ENCODE measurements around the gene NAT8L. TPM values are rescaled to one million over a fixed set of nuclear protein-coding genes. Genes with fewer than 3 reads are reported as not detected.

NAT8L gene
- total and polyA plus RNA-seq, 2 of the 13 experiments (the other 11 are each of a cell fraction or from before 2014, with no cell fraction given) = 2.2 to 3.3 TPM

DNA sequence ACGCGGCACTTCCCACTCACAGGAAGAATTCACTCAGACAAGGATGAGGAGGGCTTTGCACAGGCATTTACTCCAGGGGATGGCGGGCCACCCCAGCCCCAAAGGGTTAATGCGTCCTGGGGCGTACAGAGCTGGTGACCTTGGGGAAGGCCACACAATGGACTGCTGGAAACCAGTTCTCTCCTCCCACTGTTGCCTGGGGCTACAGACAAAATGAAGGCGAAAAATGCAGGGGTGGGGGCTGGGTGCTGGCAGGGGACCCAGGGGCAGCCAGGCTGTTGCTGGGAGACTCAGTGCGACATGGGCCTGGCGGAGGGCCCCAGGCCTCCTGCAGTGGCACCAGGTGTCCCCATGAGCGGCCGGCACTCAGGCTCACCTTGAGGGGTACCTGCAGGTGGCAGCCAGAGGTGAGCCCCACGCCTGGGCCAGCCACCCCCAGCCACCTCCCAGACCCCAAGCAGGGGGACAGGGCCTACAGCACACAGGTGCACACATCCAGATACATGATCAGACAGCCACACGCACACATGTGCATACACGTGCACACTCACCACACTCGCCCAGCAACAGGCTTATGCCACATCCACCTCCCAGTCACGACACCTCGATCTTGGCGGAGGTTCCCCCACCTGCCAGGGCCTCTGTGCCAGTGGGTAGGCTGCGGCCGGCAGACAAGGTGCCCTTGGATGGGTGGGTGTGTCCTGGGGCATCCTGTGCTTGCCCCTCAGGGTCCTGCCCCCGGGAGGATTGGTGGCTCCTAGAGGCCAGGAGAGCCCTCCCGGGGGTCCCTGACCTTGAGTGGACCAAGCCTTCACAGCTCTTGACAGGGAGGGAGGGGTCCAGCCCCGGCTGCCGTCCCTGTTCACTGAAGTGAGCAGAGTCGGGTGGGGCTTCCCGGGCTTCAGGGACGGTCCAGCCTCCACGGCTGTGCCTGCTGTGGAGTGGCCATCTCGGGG, 13.1 kb downstream of the NAT8L start (continued):
- TF ChIP-seq, protein P1, sequence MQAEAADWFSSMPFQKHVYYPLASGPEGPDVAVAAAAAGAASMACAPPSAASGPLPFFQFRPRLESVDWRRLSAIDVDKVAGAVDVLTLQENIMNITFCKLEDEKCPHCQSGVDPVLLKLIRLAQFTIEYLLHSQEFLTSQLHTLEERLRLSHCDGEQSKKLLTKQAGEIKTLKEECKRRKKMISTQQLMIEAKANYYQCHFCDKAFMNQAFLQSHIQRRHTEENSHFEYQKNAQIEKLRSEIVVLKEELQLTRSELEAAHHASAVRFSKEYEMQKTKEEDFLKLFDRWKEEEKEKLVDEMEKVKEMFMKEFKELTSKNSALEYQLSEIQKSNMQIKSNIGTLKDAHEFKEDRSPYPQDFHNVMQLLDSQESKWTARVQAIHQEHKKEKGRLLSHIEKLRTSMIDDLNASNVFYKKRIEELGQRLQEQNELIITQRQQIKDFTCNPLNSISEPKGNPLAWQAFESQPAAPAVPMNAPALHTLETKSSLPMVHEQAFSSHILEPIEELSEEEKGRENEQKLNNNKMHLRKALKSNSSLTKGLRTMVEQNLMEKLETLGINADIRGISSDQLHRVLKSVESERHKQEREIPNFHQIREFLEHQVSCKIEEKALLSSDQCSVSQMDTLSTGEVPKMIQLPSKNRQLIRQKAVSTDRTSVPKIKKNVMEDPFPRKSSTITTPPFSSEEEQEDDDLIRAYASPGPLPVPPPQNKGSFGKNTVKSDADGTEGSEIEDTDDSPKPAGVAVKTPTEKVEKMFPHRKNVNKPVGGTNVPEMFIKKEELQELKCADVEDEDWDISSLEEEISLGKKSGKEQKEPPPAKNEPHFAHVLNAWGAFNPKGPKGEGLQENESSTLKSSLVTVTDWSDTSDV (CRISPR knock-in tag; IDR thresholded peaks at IDR 0.05) = 0 out of 2 replicates have a peak, but pooled peaks have one; percentile 52
- TF ChIP-seq TARDBP (CRISPR knock-in tag; IDR thresholded peaks at IDR 0.05) = 0 out of 2 replicates have a peak, but pooled peaks have one; percentile 24
- peak; percentile 33 for TF ChIP-seq PHF8 (CRISPR knock-in tag; IDR thresholded peaks at IDR 0.05)
- TF ChIP-seq HDAC2 (CRISPR knock-in tag; IDR thresholded peaks at IDR 0.05) = peak; percentile 52; the same call in 1 of the 2 replicates
- TF ChIP-seq ZNF558 (CRISPR knock-in tag; IDR thresholded peaks at IDR 0.05; ENCODE audit: borderline replicate concordance) = no peak
- TF ChIP-seq GABPA (IDR thresholded peaks at IDR 0.05; ENCODE audit: low read depth, low read length) = no peak
- no peak for TF ChIP-seq GABPA (CRISPR knock-in tag; IDR thresholded peaks at IDR 0.05; ENCODE audit: low read depth)
- no peak for TF ChIP-seq SOX6 (IDR thresholded peaks at IDR 0.05)
- TF ChIP-seq SOX6 (CRISPR knock-in tag; IDR thresholded peaks at IDR 0.05) = peak; percentile 84
- TF ChIP-seq KDM5B (CRISPR knock-in tag; IDR thresholded peaks at IDR 0.05; ENCODE audit: borderline replicate concordance) = 0 out of 2 replicates have a peak, but pooled peaks have one; percentile 53
- TF ChIP-seq MBNL3 (CRISPR knock-in tag; conservative IDR thresholded peaks at IDR 0.05) = no peak
- TF ChIP-seq, protein P2, sequence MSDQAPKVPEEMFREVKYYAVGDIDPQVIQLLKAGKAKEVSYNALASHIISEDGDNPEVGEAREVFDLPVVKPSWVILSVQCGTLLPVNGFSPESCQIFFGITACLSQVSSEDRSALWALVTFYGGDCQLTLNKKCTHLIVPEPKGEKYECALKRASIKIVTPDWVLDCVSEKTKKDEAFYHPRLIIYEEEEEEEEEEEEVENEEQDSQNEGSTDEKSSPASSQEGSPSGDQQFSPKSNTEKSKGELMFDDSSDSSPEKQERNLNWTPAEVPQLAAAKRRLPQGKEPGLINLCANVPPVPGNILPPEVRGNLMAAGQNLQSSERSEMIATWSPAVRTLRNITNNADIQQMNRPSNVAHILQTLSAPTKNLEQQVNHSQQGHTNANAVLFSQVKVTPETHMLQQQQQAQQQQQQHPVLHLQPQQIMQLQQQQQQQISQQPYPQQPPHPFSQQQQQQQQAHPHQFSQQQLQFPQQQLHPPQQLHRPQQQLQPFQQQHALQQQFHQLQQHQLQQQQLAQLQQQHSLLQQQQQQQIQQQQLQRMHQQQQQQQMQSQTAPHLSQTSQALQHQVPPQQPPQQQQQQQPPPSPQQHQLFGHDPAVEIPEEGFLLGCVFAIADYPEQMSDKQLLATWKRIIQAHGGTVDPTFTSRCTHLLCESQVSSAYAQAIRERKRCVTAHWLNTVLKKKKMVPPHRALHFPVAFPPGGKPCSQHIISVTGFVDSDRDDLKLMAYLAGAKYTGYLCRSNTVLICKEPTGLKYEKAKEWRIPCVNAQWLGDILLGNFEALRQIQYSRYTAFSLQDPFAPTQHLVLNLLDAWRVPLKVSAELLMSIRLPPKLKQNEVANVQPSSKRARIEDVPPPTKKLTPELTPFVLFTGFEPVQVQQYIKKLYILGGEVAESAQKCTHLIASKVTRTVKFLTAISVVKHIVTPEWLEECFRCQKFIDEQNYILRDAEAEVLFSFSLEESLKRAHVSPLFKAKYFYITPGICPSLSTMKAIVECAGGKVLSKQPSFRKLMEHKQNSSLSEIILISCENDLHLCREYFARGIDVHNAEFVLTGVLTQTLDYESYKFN (CRISPR knock-in tag; conservative IDR thresholded peaks at IDR 0.05) = peak; percentile 70
- TF ChIP-seq SKI (IDR thresholded peaks at IDR 0.05; ENCODE audit: partially characterized antibody) = peak; percentile 23
- 0 out of 2 replicates have a peak, but pooled peaks have one; percentile 30 for TF ChIP-seq AKAP8 (CRISPR knock-in tag; IDR thresholded peaks at IDR 0.05)
- TF ChIP-seq RBFOX2 (IDR thresholded peaks at IDR 0.05; ENCODE audit: low read depth, low read length) = 0 out of 2 replicates have a peak, but pooled peaks have one; percentile 4
- peak; percentile 53 for TF ChIP-seq ASH2L (IDR thresholded peaks at IDR 0.05; ENCODE audit: insufficient read length, low read depth, low read length)
- TF ChIP-seq ZNF30 (CRISPR knock-in tag; IDR thresholded peaks at IDR 0.05) = no peak
- TF ChIP-seq PHF21A (CRISPR knock-in tag; IDR thresholded peaks at IDR 0.05) = peak; percentile 37
- TF ChIP-seq ZNF564 (CRISPR knock-in tag; IDR thresholded peaks at IDR 0.05) = no peak
- peak; percentile 44; the same call in 1 of the 2 replicates for TF ChIP-seq ZNF768 (CRISPR knock-in tag; IDR thresholded peaks at IDR 0.05)
